HCT116 (cell line): Measurements from ENCODE around the gene POLR2A. TPM values are rescaled to one million over a fixed set of nuclear protein-coding genes. Genes with fewer than 3 reads are reported as not detected.

ENCODE experiments used
- ATAC-seq: fragments of 200-7000 bp; cut with Tn5 transposase; 2 replicates; pipeline ENCODE4 v1.9.1; 2020; ENCODE audit warnings: mild to moderate bottlenecking, moderate library complexity
- BruUV-seq: library from RNA; stranded (reverse); fragments of 400-500 nt; replicated peaks from 2 replicates; lab custom pipeline; 2021; lab: Mats Ljungman, UMichigan
- CTCF ChIA-PET: fragments of 300-600 bp; sonication (Branson Sonifier 250); formaldehyde crosslinking; loops from one replicate; lab custom pipeline; 2021; ENCODE audit warnings: antibody characterized with exemption; lab: Charles Lee
- POLR2A ChIA-PET: fragments of 300-600, 350-600 bp; sonication (Branson Sonifier 250); formaldehyde crosslinking; loops from one replicate; lab custom pipeline; 2021; ENCODE audit warnings: antibody characterized with exemption; lab: Charles Lee
- RAD21 ChIA-PET, 2 experiments: fragments of 300-600 bp; sonication (Branson Sonifier 250); formaldehyde crosslinking; loops; one replicate each; lab custom pipeline; 2023; ENCODE audit warnings: low total read pairs in 2 of 2; ENCODE audit not compliant: uncharacterized antibody in 2 of 2, unreplicated experiment in 2 of 2, low non-redundant PET in 1 of 2; lab: Charles Lee
- DNase-seq: peaks from one replicate; pipeline ENCODE4 v3.0.0-alpha.2; 2010; ENCODE audit warnings: low read depth, low spot score
- H2AFZ ChIP-seq: fragments of 200-600 bp; shearing (Covaris generic), sonication (generic); 2 replicates; pipeline ENCODE4 v1.6.1; 2017; ENCODE audit warnings: low read depth, mixed run types, mixed read lengths, antibody characterized with exemption, low read length; ENCODE audit not compliant: poor library complexity, severe bottlenecking
- H3K27ac ChIP-seq: 2 replicates; pipeline ENCODE4 v1.5.1; 2012; ENCODE audit warnings: low read depth, low read length
- H3K27me3 ChIP-seq: fragments of 200-600 bp; sonication (generic); 2 replicates; pipeline ENCODE4 v1.6.1; 2016; ENCODE audit warnings: mixed run types, low read length, mixed read lengths; ENCODE audit not compliant: insufficient read depth
- H3K36me3 ChIP-seq, 2 experiments: fragments of 200-500 bp in 1 of 2; fragments of 200-600 bp in 1 of 2; sonication (Bioruptor generic) in 1 of 2; sonication (generic) in 1 of 2; 2 replicates each; pipeline versions ENCODE4 v1.5.1 to v1.6.1; 2014 to 2016; ENCODE audit warnings: low read length in 2 of 2, inconsistent platforms in 1 of 2, mixed read lengths in 1 of 2, mixed run types in 1 of 2; ENCODE audit not compliant: insufficient read depth in 2 of 2, control insufficient read depth in 1 of 2
- H3K4me1 ChIP-seq, 2 experiments: fragments of 200-600 bp in 1 of 2; sonication (generic) in 1 of 2; 2 replicates each; pipeline versions ENCODE4 v1.5.1 to v1.6.1; 2012 to 2017; ENCODE audit warnings: low read length in 2 of 2, inconsistent platforms in 1 of 2, mild to moderate bottlenecking in 1 of 2, mixed read lengths in 1 of 2, mixed run types in 1 of 2, moderate library complexity in 1 of 2; ENCODE audit not compliant: insufficient read depth in 2 of 2, control insufficient read depth in 1 of 2
- H3K4me2 ChIP-seq: fragments of 200-600 bp; sonication (generic); 2 replicates; pipeline ENCODE4 v1.6.1; 2017; ENCODE audit warnings: mixed run types, low read length, mixed read lengths
- H3K4me3 ChIP-seq, 2 experiments: fragments of 200-600 bp in 1 of 2; sonication (generic) in 1 of 2; replicated peaks in 1 of 2; 2 replicates each; pipeline ENCODE4 v1.5.1; 2011 to 2016; ENCODE audit warnings: low read length in 2 of 2, control low read depth in 1 of 2, low read depth in 1 of 2, mild to moderate bottlenecking in 1 of 2, mixed read lengths in 1 of 2, mixed run types in 1 of 2
- H3K79me2 ChIP-seq: fragments of 200-600 bp; sonication (generic); 2 replicates; pipeline ENCODE4 v1.6.1; 2017; ENCODE audit warnings: mild to moderate bottlenecking, mixed run types, low read length, moderate library complexity, mixed read lengths; ENCODE audit not compliant: insufficient read depth
- H3K9ac ChIP-seq: fragments of 200-600 bp; sonication (generic); 2 replicates; pipeline ENCODE4 v1.6.1; 2016; ENCODE audit warnings: low read length, mixed read lengths
- H3K9me2 ChIP-seq: fragments of 200-600 bp; sonication (generic), shearing (Covaris generic); 2 replicates; pipeline ENCODE4 v1.6.1; 2017; ENCODE audit warnings: mixed run types, mild to moderate bottlenecking, moderate library complexity; ENCODE audit not compliant: insufficient read depth
- H3K9me3 ChIP-seq, 2 experiments: fragments of 200-500 bp in 1 of 2; fragments of 200-600 bp in 1 of 2; sonication (Bioruptor generic) in 1 of 2; sonication (generic) in 1 of 2; 2 replicates each; pipeline ENCODE4 v1.6.1; 2014 to 2017; ENCODE audit warnings: low read length in 2 of 2, mixed read lengths in 2 of 2, inconsistent platforms in 1 of 2, low read depth in 1 of 2, mild to moderate bottlenecking in 1 of 2, mixed run types in 1 of 2, moderate library complexity in 1 of 2; ENCODE audit not compliant: control insufficient read depth in 1 of 2, insufficient read depth in 1 of 2
- H4K20me1 ChIP-seq: fragments of 200-600 bp; sonication (generic), shearing (Covaris generic); 2 replicates; pipeline ENCODE4 v1.6.1; 2017; ENCODE audit warnings: mixed run types, mild to moderate bottlenecking, moderate library complexity; ENCODE audit not compliant: insufficient read depth
- CBX3 ChIP-seq: IDR thresholded peaks from 2 replicates; pipeline ENCODE4 v1.6.1; 2012; ENCODE audit warnings: low read depth
- CEBPB ChIP-seq: IDR thresholded peaks from 2 replicates; pipeline ENCODE4 v1.6.1; 2012; ENCODE audit warnings: low read depth
- CTCF ChIP-seq, 3 experiments: fragments of 200-600 bp in 1 of 3; sonication (generic) in 1 of 3; IDR thresholded peaks in 2 of 3; conservative IDR thresholded peaks in 1 of 3; 2 replicates each; pipeline ENCODE4 v1.5.1; 2012 to 2017; ENCODE audit warnings: low read depth in 2 of 3, low read length in 2 of 3, antibody characterized with exemption in 1 of 3, borderline replicate concordance in 1 of 3, control low read depth in 1 of 3, mild to moderate bottlenecking in 1 of 3, mixed read lengths in 1 of 3, mixed run types in 1 of 3, moderate library complexity in 1 of 3; ENCODE audit not compliant: insufficient read depth in 1 of 3
- EGR1 ChIP-seq: IDR thresholded peaks from 2 replicates; pipeline ENCODE4 v1.6.1; 2012; ENCODE audit warnings: low read depth
- EZH2phosphoT487 ChIP-seq: fragments of 200-600 bp; IDR thresholded peaks from 2 replicates; pipeline ENCODE4 v1.6.1; 2018; ENCODE audit warnings: antibody characterized with exemption, borderline replicate concordance
- FOSL1 ChIP-seq: IDR thresholded peaks from 2 replicates; pipeline ENCODE4 v1.6.1; 2012; ENCODE audit warnings: low read depth
- POLR2AphosphoS5 ChIP-seq: IDR thresholded peaks from 2 replicates; pipeline ENCODE4 v1.6.1; 2011; ENCODE audit warnings: mild to moderate bottlenecking, low read depth, low read length, moderate library complexity
- RAD21 ChIP-seq: IDR thresholded peaks from 2 replicates; pipeline ENCODE4 v1.6.1; 2012; ENCODE audit warnings: low read depth, mild to moderate bottlenecking
- REST ChIP-seq: IDR thresholded peaks from 2 replicates; pipeline ENCODE4 v1.6.1; 2012; ENCODE audit warnings: low read depth
- SIN3A ChIP-seq: IDR thresholded peaks from 2 replicates; pipeline ENCODE4 v1.6.1; 2012; ENCODE audit warnings: low read depth
- SP1 ChIP-seq: IDR thresholded peaks from 2 replicates; pipeline ENCODE4 v1.6.1; 2012; ENCODE audit warnings: low read depth
- SRF ChIP-seq: IDR thresholded peaks from 2 replicates; pipeline ENCODE4 v1.6.1; 2012; ENCODE audit warnings: low read depth
- TCF7L2 ChIP-seq: IDR thresholded peaks from 2 replicates; pipeline ENCODE4 v1.7.0; 2011; ENCODE audit warnings: borderline replicate concordance, inconsistent platforms; ENCODE audit not compliant: insufficient read depth, insufficient read length; ENCODE audit errors: extremely low read depth
- YY1 ChIP-seq: IDR thresholded peaks from 2 replicates; pipeline ENCODE4 v1.6.1; 2011; ENCODE audit warnings: low read length, low read depth, moderate library complexity, mild to moderate bottlenecking; ENCODE audit not compliant: insufficient replicate concordance; ENCODE audit errors: extremely low read depth
- ZFX ChIP-seq: fragments of 450-650 bp; IDR thresholded peaks from 2 replicates; pipeline ENCODE4 v1.6.1; 2017
- ZNF274 ChIP-seq: fragments of 200-500 bp; sonication (Bioruptor generic); IDR thresholded peaks from 2 replicates; pipeline ENCODE4 v1.6.1; 2014; ENCODE audit warnings: mild to moderate bottlenecking, low read depth, low read length, inconsistent platforms
- intact Hi-C: fragments of 100-400 bp; cut with micrococcal nuclease; formaldehyde crosslinking; loops from 2 replicates; pipeline ENCODE4 v1.10.0; 2022
- total RNA-seq: library from RNA; stranded (reverse); gene quantifications from one replicate; pipeline ENCODE4 v1.2.1, GENCODE V29; 2021; ENCODE audit not compliant: unreplicated experiment
- TF ChIP-seq, protein P1 (sequence below): IDR thresholded peaks from 2 replicates; pipeline ENCODE4 v1.6.1; 2012
- TF ChIP-seq, protein P2 (sequence below): IDR thresholded peaks from 2 replicates; pipeline ENCODE4 v1.6.1; 2012
- TF ChIP-seq, protein P3 (sequence below): IDR thresholded peaks from 2 replicates; pipeline ENCODE4 v1.6.1; 2011; ENCODE audit warnings: mild to moderate bottlenecking, low read length, moderate library complexity; ENCODE audit not compliant: insufficient replicate concordance; ENCODE audit errors: extremely low read depth

Gene POLR2A
- total RNA-seq, 1 experiment from 2014 or later = 205 TPM

GRCh38 chr17:7496470-7497183 is 12.5 kb downstream of the POLR2A start:
- ATAC-seq (peak; percentile 26; the same call in 1 of the 2 replicates), DNase-seq (no peak)
- Histone ChIP-seq H3K36me3 (peaks cover 56 to 73% of the 10 kb centered on the region in 2 experiments), H3K4me3 (no peak overlapping the region), H3K9me3 (no peaks in the 10 kb centered on the region), H3K27me3 (no peaks in the 10 kb centered on the region), H3K79me2 (peaks cover 88% of the 10 kb centered on the region), H3K4me1 (no peaks in the 10 kb centered on the region), H3K4me2 (no peak overlapping the region), H3K27ac (no peak overlapping the region), H2AFZ (no peak overlapping the region), H3K9ac (no peak overlapping the region)
- POLR2A ChIA-PET = no interaction called here
- TF ChIP-seq ZNF274 (no peak), POLR2AphosphoS5 (no peak), CTCF (IDR thresholded peaks at IDR 0.05 in 2 of 3, conservative IDR thresholded peaks at IDR 0.05 in 1 of 3; ENCODE audit: borderline replicate concordance in 1 of 3, insufficient read depth in 1 of 3, low read depth in 2 of 3, low read length in 2 of 3) (no peak), CBX3 (no peak), SRF (no peak), ZFX (no peak), REST (no peak), EZH2phosphoT487 (no peak), CEBPB (no peak), TCF7L2 (no peak), EGR1 (no peak), RAD21 (no peak), YY1 (no peak), SIN3A (no peak), SP1 (no peak), FOSL1 (no peak)
- TF ChIP-seq, protein P1, sequence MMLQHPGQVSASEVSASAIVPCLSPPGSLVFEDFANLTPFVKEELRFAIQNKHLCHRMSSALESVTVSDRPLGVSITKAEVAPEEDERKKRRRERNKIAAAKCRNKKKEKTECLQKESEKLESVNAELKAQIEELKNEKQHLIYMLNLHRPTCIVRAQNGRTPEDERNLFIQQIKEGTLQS = no peak
- TF ChIP-seq, protein P2, sequence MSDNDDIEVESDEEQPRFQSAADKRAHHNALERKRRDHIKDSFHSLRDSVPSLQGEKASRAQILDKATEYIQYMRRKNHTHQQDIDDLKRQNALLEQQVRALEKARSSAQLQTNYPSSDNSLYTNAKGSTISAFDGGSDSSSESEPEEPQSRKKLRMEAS = no peak
- TF ChIP-seq, protein P3, sequence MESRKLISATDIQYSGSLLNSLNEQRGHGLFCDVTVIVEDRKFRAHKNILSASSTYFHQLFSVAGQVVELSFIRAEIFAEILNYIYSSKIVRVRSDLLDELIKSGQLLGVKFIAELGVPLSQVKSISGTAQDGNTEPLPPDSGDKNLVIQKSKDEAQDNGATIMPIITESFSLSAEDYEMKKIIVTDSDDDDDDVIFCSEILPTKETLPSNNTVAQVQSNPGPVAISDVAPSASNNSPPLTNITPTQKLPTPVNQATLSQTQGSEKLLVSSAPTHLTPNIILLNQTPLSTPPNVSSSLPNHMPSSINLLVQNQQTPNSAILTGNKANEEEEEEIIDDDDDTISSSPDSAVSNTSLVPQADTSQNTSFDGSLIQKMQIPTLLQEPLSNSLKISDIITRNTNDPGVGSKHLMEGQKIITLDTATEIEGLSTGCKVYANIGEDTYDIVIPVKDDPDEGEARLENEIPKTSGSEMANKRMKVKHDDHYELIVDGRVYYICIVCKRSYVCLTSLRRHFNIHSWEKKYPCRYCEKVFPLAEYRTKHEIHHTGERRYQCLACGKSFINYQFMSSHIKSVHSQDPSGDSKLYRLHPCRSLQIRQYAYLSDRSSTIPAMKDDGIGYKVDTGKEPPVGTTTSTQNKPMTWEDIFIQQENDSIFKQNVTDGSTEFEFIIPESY = no peak
- TF ChIP-seq, all 23 proteins: peak for 0
- no peaks in the 10 kb centered on the region for H3K9me2 ChIP-seq
- intact Hi-C loops = no loop called here
- CTCF ChIA-PET = no interaction called here
- RAD21 ChIA-PET = no interaction called here
- BruUV-seq = TSS peak; percentile 43
- H4K20me1 ChIP-seq = peaks cover 17% of the 10 kb centered on the region; the same call in 1 of the 2 replicates
